GM19372 (cell line): Measurements from ENCODE around the gene DNM1.

Experiments used
- ATAC-seq: cut with Tn5 transposase; IDR thresholded peaks from one replicate; pipeline ENCODE4 v1.9.1; 2021; ENCODE audit warnings: mild to moderate bottlenecking, low read depth, moderate library complexity; ENCODE audit not compliant: unreplicated experiment

The DNM1 gene

DNA sequence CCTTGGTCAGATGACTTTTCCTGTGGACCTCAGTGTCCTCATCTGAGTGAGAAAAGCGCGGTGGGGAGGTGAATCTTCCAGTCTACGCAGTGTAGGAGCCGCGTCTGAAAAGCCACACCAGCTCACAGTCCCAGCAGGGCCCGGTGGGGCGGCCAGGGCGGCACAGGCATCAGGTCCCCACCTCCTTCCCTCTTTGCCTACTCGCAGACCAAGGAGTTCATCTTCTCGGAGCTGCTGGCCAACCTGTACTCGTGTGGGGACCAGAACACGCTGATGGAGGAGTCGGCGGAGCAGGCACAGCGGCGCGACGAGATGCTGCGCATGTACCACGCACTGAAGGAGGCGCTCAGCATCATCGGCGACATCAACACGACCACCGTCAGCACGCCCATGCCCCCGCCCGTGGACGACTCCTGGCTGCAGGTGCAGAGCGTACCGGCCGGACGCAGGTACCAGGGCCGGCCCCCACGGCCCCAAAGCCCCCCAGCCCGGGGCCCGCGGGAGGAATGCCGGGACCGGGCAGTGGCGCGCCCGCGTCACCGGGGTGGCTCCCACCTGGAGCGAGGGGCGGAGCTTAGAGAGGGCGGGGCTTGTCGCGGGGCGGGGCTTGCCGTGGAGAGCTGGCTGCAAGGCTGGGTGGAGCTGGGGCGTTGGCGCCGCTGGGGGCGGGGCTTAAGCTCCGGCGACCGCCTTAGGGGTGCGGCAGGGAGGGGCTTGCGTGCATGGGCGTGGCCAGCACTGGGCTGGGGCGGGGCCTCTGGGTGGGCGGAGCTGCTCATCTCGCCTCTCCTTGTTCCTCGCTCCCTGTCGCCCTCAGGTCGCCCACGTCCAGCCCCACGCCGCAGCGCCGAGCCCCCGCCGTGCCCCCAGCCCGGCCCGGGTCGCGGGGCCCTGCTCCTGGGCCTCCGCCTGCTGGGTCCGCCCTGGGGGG lies 47.0 kb downstream of the DNM1 start:
- peak; percentile 87 for ATAC-seq

DNA sequence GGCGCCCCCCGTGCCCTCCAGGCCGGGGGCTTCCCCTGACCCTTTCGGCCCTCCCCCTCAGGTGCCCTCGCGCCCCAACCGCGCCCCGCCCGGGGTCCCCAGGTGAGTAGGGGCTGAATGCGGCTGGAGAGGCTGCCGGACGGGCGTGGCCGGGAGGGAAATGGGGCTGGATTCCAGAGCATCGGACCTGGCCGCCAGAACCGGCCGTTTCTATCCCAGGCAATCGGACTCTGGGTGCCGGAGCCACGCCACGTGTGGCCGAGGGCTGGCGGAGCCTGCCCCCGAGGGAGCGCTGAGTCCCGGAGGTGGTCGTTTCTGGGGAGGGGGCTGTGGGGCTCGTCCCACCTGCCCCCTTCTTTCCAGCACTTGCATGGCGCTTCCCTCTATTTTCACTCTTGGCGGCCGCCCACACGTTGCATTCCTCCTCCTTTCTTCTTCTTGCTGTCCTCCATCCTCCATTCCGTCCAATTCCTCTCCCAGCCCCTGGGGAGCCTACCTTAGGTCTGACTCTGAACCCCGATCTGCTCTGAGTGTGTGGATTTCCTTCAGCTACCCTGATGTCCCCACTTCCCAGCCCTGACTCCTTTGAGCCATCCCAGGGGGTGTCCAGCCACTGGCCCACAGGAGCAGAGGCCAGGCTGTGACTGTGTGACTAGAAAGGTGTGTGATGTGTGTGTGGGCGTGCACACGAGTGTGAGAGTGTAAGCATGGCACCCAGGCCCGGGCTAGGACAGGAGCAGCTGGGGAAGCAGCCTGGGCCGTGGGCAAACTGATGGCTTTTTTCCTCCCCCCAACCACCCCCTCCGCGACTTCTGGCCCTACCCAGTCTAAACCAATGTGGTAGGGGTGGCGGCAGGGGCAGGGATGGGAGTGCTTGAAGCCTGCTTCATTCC lies 47.9 kb downstream of the DNM1 start:
- no peak for ATAC-seq

DNA sequence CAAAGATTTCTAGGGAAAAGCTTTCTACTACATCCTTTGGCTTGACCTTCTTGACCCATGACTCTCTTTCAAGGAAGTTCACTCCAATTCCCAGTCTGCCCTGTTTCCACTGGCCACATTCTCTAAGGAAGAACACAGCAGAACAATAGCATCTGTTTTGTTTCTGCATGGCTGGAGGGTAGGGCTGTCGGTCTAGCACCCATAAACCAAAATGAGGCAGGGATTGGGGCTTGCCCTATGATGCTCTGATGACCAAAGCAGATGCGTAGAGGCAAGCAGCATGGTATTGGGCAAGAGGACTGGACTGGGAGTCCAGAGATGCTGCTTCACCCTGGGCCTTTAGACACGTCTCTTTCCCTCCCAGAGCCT lies 48.5 kb downstream of the DNM1 start:
- ATAC-seq, result no peak

DNA sequence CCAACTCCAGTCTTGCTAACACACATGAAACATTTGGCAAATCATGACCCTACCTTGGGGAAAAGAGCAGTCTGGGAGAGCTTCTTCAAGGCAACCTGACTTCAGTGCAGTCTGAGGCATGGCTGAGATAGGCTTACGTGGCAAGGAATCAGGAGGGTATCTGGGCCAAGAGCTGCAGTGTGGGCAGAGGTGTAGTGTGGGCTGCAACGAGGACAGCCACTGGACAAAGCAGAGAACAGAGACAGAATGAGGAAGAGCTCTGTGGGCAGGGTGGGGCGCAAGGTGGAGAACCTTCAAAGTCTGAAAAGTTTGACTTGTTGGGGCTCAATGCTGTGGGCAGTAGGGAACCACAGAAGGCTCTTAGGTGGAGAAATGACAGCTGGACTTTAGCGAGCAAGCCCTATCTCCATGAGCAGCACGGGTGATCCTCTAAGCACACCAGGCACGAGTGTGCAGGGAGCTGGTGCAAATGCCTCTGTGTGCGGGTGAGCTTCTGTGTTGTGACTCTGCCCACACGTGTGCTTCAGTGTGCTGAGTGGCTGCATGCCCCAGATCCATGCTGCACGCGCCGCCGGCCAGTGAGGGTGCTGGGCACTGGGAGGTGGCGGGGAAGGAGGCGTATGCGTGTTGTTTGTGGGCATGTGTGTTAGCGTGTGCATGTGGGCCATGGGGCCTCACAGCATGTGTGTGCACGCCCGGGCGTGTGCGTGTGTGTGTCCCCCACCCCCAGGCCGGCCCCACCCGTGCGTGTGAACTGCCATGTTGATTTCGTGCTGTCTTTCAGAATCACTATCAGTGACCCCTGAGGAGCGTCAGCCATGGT lies 49.3 kb downstream of the DNM1 start:
- ATAC-seq, result no peak

DNA sequence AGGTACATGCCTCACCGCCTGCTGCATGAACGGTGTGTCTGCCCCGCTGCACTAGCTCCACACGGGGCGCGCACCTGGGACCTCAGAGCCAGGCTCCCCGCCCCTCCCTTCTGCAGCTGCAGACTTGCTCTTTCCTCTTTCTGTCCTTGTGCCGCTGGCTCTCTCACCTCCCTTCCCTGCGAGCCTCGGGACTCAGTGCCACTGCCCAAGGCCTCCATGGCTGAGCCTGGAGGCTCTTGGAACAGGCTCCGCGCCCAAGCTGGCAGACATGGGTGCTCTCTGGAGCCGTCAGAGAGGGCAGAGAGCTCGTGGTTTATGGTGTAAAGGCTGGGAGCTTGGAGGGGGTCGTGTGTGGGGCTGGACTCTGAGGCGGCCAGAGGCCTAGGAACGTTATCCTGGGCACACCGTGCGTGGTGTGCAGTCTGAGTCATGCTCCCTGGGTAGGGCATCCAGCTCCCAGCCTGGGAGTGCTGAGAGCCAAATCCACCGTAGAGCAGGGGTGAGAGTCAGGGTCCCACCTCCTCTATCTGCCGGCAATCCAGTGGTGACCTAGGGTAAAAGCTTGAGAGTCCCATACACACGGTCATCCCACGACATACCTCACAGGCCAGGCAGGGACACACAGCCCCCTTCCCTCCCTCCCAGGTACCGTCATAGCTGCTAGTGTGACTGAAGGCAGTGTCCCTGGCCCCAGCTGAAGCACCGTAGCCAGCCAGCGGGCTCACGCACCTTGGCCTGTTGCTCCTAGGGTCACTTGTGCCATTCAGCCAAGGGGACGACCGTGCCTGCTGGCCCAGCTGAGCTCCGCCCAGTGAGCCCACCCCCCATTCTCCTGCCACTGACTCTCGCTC lies 50.2 kb downstream of the DNM1 start:
- ATAC-seq, result no peak

DNA sequence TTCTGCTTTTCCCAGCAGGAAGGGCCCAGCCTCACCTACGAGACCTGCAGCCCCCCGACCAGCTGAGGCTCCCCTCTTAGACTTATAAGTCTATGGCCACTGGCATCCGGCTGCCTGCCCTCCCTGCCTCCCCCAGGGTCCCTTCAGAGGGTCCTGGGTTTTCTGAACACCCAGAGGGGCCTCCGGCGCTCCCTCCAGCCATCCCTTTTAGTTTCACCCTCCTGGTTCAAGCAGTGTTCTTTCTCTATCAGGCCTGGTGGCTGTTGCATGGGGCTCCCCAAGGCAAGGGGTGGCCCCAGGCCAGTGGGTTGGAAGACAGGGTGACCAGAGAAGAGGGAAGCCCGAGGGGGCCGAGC lies 50.8 kb downstream of the DNM1 start:
- no peak for ATAC-seq

DNA sequence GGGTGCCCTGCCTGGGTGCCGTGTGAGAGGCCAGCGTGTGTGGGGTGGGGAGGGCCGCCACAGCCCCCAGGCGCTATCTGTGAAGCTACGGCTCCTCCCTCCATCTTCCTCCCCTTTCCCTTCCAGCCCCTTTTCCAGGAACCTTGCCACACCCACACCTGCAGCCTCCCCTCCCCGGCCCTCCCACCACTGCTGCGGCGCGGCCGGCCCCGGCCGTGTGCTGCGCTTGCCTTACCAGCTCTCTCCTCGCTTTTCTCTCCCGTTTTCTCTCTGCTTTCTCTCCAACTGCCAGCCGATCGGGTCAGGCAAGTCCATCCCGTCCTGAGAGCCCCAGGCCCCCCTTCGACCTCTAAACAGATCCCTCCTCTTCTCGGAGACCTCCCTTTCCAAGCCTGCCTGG lies 51.2 kb downstream of the DNM1 start:
- no peak for ATAC-seq

DNA sequence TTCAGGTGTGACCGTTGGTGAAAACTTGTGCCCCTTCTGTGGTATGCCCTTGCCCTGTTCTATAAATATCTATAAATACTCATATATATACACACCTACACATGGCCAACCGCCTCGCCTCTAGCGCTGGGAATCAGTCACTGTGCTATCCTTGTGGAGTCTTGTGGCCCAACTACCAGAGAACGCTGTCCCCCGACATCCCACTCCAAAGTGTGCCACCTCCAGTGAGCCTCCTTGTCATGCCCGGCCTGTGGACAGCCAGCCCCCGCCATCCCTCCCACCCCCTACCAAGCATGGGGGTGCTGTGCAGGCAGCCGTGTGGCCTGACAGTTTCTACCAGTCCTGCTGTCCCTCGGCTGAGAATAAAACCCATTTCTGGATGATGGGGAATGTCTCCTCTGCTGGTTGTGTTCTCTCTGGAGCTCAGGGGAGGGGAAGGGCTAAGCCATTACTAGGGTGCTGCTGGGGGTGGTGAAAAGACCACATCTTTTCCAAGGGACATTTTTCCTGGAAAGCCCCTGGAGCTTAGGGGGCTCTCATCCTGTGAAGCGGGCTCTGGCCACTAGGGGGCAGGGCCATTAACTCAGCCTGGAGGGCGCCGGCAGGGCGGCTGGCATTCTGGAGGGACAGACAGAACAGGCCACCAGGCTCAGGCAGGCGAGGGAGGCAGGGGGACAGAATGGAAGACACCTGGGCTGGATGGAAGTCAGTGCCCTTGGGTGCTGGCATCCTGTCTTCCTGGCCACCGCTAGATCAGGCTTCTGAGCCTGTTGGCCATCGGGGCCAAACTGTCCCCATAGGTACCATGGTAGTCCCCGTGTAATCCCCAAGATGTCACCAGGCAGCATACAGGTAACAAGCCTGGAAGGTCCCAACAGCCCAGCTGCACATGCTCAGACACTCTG lies 51.9 kb downstream of the DNM1 start:
- ATAC-seq, result no peak

DNA sequence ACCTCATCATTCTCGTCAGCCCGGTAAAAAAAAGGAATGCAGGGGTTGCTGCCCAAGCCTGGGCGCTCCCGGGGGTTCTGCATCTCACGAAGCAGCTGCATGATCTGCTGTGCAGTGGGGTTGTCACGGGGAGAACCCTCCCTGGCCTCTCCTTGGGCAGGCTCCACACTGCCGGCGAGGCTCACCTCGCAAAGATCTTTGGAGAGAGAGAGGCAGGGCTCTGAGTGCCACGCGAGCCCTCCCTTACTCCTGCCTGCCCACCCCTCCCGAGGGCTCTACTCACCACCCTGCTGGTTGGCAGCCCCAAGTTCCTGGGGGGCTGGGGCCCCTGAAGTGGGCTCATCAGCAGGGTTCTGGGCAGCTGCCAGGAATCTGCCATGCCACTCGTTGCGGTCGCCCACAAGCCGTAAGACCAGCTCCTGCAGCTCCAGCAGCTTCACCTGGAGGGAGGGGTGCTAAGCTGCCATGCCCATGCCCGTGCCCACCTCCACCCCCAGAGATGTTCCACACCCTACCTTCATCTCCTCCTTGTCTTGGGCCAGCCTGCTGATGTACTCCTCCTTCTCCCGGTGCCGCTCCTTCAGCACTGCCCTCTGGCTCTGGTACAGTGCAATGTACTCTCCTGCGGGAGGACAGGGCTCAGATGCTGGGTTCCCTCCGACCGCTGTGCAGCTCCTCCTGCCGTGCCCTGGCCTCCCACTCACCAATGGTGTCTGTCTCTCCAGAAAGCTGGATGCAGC lies 54.1 kb downstream of the DNM1 start:
- no peak for ATAC-seq

DNA sequence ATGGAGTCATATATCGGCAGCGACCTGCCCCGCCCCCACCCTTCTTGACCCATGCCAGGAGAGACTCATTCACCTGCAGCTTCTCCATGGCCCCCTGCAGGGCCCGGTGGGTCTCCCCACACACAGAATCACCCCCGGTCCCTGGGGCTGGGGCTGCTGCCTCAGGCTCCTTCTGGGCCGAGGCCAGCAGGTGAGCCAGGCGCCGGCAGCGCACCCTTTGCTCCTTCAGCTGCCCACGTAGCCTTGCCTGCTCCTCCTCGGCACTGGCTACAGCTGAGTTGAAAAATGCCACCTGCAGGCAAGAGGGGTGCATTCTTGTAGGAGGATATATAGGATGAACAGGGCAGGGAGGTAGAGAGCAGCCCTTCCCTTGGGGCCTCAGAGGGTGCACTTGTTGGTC lies 54.7 kb downstream of the DNM1 start:
- no peak for ATAC-seq

DNA sequence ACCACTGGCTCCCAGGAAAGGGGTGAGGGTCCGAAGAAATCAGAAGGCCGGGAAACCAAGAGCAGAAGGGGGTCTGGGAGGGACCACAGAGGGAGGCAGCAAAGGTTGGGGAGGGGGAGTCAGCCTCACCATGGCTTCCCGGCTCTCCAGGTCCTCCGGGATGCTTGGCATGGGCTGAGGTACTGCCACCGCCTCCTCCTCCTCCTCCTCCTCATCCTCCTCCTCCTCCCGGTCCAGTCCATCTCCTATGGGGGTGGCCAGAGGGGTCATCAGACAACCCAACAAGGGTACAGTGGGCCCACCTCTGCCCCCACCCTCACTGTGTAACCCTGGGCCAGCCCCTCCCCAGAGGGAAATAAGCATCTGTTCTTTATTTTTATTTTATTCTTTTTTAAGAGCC lies 55.1 kb downstream of the DNM1 start:
- no peak for ATAC-seq

DNA sequence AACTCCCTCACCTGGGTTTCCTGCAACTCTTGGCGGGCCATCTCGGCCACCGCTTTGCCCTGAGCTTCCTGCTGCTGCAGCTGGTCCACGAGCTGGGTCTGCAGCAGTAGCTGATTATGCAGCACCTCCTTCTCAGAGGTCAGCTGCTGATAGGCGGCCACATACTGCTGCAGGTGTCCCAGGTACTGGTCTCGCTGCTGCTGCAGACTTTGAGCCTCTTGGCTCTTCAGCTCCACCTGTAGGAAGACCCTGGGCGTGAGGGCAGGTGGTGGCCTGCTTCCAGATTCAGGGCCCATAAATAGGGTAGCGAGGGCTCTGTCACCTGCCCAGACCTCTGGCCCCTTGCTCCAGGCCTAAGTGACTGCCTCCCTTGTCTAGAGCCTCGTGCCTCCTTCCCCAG lies 56.0 kb downstream of the DNM1 start:
- no peak for ATAC-seq

DNA sequence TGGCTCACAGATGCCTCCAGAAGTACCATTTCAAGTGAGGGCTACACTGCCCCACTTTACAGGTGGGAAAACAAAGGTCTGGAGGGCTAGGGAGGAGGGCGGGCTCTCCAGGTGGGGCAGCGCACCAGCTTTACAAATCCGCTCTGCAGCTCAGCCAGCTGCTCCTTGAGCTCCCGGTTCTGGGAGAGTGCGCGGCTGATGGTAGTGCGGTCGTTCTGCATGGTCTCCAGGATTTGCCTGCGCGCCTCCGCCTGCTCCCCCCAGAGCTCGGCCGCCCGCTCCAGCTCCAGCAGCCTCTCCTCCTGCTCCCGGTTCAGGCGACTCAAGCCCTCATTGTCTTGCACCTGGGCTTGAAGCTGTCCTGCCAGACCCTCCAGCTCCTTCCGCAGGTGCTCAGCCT lies 57.2 kb downstream of the DNM1 start:
- no peak for ATAC-seq

DNA sequence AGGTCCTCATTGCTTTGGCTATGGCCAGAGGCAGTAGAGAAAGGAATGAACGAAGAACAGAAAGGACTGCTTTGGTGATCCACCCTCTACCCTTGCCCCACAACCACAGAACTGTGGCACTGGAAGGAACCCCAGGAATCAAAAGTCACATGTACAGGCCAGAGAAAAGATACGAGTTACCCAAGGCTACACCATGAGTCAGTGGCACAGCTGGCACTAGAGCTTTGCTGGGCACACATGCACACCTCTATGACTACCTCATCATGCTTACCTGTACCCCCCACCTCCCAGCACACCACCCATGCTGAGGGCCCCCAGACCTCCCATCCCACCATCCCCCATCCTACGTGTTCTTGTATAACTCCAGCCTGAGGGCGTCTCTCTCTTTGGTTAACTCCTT lies 59.5 kb downstream of the DNM1 start:
- ATAC-seq, result no peak

DNA sequence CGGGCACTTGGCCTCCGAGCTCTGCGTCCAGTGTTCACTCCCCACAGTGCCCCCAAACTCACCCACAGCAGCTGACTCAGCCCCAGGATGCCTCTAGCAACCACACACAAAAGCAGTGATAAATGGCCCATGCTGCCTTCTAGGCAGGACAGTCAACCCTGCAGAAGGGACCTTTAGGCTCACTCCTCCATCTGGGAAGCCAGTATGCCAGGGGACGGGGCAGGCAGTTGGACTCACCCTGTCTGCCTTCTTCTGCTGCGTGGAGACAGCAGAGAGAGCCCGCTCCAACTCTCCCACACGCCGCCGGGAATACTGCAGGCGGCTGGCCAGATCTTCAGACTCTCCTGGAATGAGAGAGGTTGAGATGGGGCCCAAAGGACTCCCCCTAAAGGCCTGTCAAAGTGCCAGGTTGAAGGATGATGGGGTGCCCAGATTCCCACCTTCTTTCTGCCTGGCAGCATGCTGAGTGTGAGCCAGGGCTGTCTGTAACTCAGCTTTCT lies 62.2 kb downstream of the DNM1 start:
- ATAC-seq, result no peak

DNA sequence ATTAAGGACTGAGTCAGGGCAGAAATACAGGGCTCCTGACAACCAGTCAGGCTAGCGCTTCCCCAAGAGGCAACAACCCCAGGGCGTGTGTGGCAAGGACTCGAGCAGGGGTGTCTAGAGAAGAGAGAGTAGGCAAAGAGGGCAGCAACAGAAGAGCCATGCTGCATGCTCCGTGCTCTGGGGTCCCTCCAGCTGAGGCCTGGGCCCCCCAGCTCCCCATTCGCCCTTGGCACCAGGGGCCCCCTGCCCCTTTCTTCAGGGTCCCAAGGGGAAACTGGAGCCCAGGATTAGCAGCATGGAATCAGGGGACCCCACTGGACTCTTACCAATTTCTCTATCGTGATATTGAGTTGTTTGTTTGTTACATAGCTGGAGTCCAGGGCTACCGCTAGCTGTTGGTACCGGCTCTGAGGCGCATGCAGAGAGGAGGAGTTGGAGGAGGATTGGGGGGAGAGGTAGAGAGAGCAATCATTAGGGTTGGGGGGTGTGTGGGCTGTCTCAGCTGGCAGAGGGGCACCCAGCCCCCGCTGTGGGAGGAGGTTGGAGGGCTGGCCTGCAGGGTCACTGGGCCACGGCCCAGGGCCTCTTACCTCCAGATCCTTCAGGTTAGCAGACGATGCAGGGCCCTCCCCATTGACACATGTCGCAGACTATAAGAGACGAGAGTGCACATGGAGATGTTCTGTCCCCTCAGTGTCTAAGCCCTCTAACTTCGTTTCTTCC lies 63.9 kb downstream of the DNM1 start:
- no peak for ATAC-seq

DNA sequence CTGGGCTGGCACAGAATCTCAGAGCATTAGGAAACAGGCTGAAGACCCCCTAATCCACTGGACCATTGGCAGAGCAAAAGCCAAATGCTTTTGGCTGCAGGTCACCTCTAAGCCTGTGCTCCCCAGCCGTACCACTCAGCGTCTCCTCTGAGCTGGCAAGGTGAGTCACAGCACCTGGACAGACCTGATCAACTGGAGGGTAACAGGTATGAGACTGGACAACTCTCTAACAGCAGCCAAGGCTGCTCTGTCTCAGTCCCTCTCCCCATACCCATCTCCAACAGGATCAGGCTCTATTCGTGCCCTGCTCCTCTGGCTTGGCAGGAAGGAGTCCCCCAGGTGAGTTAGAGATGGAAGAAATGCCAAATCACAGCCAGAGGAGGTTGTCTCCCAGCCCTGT lies 67.9 kb downstream of the DNM1 start:
- no peak for ATAC-seq
